HG02623 (cell line): ENCODE results near the gene LRP2BP.

ENCODE experiments used
- ATAC-seq: cut with Tn5 transposase; IDR thresholded peaks from one replicate; pipeline ENCODE4 v1.9.1; 2021; ENCODE audit warnings: moderate library complexity; ENCODE audit not compliant: unreplicated experiment

The LRP2BP gene

GRCh38 chr4:185395956-185396723 lies 416 bp upstream of the LRP2BP start:
- peak; percentile 77 for ATAC-seq

DNA sequence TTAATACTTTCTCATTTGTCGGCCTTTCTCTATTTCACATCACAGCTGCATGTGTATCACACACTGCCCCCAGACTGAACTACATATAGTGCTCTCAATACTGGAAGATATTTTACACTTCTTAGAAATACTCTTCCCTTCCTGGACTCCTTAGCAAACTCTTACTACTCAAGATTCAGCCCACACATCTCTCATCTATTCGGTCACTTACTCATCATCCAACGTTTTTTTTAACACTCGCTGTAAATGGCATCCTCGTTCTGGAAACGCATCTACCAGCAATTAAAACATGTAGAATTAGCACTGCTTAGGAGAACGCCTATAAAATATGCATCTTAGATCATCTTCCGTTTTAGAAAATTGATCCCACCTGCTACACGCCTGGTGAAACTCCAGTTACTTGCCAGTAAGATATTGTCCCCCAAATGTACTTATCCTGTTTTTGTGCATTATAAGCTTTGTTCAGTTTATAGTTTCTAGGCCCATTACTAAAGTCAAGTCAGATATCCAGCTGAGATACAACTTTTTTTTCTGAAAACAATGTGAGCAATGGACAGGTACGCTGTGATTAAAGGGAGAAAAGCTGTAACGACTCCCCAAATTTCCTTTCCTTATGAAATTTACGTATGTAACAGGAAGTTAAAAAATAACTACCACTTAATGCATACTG lies 1.0 kb downstream of the LRP2BP start:
- ATAC-seq: no peak

GRCh38 chr4:185392156-185392555 lies 3.6 kb downstream of the LRP2BP start:
- ATAC-seq: no peak

- ATAC-seq: no peak
These were observed 4.8 kb downstream of the LRP2BP start for GRCh38 chr4:185390941-185391340.

- no peak for ATAC-seq
These were observed 7.8 kb downstream of the LRP2BP start for GRCh38 chr4:185387957-185388356.

DNA sequence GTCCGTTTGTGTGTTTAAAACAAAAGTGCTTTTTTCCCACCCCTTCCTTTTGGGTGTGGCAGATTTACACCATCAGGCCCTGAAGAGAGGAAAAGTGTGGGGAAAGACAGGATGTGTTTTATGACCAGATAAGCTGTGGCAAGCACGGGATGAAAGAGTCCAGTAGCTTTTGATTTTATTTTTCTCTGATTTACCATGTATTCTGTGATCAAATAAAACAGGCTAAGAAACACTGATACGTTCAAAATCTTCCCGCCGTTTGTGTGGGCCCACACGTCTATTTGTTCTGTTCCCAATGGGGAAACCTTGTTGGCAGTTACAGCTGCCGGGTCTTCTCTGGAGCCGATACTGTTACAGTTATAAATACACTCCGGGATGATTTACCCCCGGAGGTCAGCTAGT lies 10.8 kb downstream of the LRP2BP start:
- no peak for ATAC-seq

- ATAC-seq: no peak
These were observed 11.7 kb downstream of the LRP2BP start for GRCh38 chr4:185384061-185384460.

DNA sequence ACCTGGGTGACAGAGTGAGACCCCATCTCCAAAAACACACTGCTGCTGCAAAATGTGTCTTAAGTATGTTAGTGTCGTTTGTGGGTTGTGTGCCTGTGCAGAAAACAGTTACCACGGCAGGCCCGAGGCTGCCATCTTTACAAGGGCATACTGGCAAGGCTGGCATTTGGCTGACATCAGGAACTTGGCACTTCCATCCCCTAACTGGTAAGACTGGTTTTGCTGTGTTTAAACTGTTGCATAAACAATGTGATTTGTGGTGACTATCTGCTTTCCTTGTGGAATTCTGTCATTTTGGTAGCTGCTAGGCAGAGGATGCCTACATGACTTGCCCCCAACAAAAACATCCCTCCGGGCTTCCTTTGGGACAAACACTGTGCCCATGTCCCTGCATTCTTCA lies 12.3 kb downstream of the LRP2BP start:
- ATAC-seq: no peak

DNA sequence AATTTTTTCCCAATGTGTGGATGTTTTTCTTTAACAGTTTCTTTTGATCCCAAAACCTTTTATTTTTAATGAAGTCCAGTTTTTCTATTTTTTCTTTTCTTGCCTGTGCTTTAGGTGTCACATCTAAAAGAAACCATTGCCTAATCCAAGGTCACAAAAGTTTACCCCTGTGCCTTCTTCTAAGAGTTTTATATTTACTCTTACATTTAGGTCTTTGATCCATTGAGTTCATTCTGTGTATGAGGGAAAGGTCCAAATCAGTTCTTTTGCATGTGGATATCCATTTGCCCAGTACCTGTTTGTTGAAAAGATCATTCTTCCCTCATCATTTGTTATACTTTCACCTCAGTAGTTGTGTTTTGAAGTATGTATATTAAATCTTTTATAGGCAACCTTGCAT lies 13.0 kb downstream of the LRP2BP start:
- ATAC-seq: no peak

- no peak for ATAC-seq
These were observed 14.2 kb downstream of the LRP2BP start for GRCh38 chr4:185381288-185382196.

DNA sequence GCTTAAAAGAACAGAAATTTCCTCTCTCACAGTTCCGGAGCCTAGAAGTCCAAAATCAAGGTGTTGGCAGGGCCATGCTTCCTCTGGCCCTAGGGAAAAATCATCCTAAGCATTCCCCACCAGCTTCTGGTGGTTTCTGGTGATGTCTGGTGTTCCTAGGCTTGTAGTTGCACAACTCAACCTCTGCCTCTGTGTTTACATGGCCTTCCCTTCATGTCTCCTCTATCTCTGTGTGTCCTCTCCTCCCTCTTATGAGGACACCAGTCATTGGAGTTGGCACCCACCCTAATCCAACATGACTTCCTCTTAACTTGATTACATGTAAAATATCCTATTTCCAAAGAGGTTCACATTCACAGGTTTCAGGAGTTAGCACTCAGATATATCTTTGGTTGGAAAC lies 15.4 kb downstream of the LRP2BP start:
- ATAC-seq: no peak

DNA sequence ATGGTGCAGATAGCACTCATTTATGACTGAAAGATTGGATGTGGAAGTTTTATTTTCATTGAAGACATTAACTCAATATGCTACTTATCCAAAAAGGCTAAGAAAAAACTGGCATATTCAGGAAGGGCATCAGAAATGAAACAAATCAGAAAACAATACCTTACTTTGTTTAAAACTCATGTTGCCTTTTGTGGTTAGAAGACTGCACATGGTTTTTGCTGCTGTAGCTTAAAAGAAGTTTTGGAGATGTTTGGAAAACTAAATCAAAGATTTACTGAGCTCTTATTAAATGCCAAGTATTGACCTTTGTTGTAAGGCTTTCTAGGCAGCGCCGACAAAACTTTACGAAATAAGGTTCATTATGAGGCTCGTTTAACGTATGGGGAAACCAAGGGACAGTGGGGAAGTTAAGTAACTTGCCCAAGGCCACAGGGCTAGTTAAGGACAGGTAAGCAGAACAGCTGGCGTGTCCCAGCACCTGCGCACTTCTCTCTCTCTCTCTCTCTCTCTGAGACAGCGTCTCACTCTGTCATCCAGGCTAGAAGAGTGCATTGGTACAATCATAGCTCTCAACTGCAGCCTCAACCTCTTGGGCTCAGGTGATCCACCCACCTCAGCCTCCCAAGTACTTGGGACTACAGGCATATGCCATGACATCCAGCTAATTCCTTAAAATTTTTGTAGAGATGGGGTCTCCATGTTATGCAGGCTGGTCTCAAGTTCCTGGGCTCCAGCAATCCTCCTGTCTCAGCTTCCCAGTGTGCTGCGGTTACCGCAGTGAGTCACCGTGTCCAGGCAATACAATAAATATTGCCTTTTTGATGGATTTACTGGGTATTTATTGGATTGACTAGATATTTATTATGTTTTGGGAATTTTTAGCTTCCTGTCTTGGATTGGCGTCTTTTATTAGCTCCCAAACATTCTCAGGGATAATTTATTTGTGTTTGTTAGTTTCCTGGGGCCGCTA lies 16.1 kb downstream of the LRP2BP start:
- ATAC-seq: no peak

GRCh38 chr4:185378264-185378663 lies 17.5 kb downstream of the LRP2BP start:
- ATAC-seq: no peak

DNA sequence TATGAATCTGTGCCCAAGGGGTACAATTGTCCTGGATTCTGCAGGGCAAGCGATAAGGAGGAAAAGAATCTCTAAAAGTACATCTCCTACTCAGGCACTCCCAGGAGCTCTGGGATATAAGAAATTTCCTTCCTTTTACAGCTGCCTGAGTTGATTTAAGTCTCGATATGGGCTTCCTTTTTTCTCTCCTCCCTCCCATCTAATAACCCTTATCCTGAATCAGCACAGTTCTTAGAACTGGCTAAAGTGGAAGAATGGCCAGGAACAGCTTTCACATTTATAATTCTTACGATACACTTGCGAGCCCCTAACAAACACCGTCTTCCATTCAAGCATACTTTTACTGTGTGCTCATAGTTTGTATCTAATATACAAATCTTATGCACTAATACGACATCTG lies 21.2 kb downstream of the LRP2BP start:
- no peak for ATAC-seq

DNA sequence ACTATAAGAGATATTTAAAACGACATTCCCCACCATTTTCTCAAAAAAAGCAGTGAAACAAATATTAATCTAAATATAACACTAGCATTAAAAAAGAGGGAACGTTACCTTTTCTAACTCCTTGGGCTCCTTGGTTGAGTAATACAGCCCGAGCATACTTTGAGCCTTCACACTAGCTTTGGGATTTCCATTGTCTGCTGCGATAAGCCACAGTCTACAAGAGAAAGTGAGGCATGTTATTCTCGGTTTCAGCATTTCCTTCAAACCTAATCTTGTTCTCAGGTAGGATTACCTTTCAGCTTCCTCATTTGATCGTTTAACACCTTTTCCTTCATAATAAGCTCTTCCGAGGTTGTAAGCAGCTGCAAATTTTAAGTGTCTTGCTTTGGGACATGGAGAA lies 21.7 kb downstream of the LRP2BP start:
- no peak for ATAC-seq

DNA sequence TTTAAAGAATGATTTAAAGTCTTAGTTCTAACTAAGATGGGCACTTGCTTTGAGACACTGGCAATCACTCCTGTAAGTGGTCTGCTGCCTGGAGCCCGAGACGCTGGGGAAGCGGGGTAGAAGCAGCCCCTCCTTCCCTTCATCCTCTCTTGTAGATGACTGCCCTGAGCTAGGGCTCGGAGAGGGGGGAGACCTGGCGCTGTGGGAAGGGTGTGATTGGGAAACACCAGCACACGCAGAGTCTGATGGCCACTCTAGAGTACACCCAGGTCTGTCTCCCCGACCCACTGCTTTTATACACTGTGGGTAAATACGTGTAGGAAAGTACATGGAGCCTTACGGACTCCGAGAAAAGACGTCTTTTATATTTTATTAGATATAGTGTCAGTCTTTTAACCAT lies 24.0 kb downstream of the LRP2BP start:
- no peak for ATAC-seq

GRCh38 chr4:185370268-185370949 lies 25.3 kb downstream of the LRP2BP start:
- ATAC-seq: no peak

DNA sequence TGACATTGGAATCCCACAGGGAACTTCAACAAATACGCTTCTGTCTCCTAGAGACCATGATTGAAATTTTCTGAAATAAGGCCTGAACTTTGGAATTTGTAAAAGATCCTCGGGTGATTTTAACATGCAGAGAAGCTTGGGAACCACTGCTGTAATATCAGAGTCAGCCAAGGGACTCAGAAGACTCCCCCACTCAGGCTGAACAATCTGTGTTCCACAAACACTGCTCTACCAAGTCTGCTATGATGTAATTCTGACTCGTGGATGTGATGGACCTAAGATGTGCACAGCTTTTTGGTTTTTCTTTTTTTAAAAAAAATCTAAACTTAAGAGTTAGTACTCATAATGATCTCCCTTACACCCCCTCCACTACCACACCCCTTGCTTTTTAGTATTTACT lies 26.0 kb downstream of the LRP2BP start:
- no peak for ATAC-seq

- no peak for ATAC-seq
These were observed 30.8 kb downstream of the LRP2BP start for GRCh38 chr4:185364886-185365285.

DNA sequence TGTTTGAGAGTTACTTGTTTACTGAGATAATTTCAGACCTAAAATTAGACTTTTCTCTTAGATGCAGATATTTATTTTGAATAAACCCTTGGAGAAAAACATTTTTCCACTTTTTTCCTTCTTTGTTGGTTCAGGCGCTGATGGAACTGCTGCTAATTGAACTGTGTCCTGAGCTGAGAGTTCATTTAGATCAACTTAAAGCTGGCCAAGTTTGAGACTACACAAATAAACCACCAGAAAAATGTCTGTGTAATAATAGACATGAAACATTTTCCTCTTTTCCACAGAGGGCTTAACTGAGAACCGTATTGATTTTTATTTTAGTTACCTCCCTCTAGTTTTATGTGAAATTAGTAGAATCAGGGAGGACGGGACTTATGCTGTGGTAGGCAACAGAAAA lies 32.5 kb downstream of the LRP2BP start:
- no peak for ATAC-seq
